GM18520 (cell line): ENCODE results near the gene ARHGAP5.

ENCODE experiments used
- ATAC-seq: cut with Tn5 transposase; IDR thresholded peaks from one replicate; pipeline ENCODE4 v1.9.1; 2021; ENCODE audit not compliant: unreplicated experiment

ARHGAP5 gene

GRCh38 chr14:32183151-32184058 lies 106.3 kb downstream of the ARHGAP5 start:
- no peak for ATAC-seq

DNA sequence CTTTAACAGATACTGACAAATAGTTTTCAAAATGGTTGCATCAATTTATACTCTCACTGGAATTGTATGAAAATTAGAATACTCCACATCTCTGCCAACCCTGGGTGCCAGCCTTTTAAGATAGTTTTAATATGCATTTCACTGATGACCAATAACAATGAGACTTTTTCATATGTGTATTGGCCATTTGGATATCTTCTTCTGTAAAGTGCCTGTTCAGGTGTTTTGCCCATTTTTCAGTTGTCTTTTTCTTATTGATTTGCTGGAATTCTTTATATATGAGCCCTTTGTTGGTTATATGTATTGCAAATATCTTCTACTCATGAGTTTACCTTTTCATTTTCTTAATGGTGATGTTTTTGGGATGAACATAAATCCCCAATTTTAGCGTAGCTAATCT lies 108.0 kb downstream of the ARHGAP5 start:
- ATAC-seq = no peak

DNA sequence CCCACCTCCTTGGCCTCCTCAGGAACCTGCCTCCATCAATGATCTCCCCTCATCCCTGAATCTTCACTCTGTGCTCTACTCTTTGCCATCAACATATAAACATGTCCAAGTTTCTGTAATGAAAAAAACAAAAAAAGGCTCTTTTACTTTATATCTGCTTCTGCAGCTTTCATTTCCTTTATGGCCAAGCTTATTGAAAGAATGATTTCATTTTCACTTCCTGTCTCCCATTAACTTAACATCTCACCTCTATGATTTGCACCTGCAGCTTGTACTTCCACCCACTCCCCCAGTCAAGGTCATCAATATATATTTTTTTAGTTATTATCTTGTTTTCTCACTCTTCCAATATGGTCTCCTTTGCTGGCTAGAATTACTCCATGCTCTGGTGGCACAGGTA lies 109.1 kb downstream of the ARHGAP5 start:
- ATAC-seq = peak; percentile 61

- ATAC-seq = no peak
These were observed 112.7 kb downstream of the ARHGAP5 start for GRCh38 chr14:32189811-32190210.

DNA sequence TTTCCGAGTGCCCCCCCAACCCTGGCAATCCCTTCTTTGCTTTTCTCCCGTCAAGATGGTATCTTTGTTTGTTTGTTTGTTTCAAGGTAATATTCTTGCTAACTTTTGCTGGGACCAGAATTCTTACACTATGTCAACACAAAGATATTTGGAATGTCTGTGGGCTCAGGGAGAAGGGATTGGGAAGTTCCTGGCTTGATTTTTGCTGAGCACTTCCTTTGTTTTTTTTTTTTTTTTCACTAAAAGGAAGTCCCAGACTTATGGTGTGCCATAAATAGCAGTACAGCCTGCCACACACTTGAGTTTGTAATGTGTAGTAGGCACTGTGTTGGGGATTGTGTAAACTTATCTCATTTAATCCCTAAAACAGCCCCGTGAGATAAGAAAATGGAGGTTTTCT lies 113.6 kb downstream of the ARHGAP5 start:
- no peak for ATAC-seq

GRCh38 chr14:32192712-32193373 lies 115.7 kb downstream of the ARHGAP5 start:
- ATAC-seq = no peak

- no peak for ATAC-seq
These were observed 116.4 kb downstream of the ARHGAP5 start for GRCh38 chr14:32193532-32193931.

GRCh38 chr14:32195636-32196035 lies 118.5 kb downstream of the ARHGAP5 start:
- no peak for ATAC-seq

GRCh38 chr14:32197919-32198318 lies 120.8 kb downstream of the ARHGAP5 start:
- peak; percentile 31 for ATAC-seq

DNA sequence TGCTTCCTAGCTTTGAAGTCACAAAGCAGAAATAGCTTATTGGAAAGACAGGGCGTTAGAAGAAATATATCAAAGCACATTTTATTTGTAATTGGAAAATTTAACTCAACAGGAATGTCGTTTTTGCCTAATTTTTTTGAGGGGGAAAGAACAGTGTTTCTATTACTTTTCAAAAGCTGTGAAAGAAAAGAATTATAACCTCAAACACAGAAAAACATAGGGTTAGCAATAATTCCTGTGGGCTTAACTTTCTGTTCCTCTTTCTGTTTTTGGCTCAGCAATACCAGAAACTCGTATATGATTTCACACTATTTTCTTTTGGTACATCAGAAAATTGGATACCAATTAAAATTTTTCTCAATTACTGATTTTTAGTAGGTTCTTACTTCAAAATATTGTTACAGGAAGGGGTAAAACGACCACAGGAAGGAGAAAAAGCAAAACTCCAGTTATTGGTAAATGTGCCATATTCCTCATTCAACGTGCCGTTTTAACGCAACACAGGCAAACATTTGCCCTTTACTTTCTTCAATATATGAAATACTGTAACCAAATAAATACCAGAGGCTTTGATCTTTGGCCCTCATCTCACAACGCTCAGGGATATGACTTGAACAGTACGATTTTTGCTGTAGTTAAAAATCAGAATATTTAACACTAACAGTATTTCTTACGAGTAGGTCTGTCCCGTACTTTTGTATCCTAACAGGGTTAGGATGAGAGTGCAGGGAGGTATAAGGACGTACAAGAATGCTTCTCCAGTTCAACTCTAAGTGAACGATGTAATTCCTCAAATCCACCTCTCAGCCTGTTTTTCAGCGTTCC lies 123.5 kb downstream of the ARHGAP5 start:
- ATAC-seq = no peak

DNA sequence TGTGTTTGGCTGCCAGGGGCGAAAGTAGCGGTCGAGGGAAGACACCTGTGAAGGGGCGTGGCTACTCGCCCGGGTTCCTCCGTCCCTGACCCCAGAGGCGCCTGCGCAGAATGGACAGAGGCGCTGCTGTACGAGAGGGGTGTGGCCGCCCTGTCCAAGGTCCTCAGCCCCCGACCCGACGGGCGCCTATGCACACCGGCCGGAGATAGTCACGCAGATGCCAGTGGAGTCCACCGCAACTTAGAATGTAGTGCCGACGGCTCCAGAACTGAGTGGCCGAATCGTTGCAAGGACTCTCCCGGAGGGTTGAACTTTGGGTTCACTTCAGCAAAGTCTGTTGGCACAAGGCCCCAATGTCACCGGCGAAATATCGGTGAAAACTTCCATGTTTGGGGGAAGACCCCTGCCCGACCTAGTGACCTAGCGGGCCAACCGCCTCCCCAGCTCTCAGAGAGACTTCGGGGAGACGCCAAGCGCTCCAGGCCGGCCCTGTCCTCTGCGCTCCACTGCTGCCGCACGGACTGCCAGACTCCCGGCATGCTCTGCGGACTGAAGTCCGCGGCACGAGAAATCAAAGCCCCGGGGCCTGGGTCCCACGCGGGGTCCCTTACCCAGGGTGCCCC lies 124.2 kb downstream of the ARHGAP5 start:
- ATAC-seq = peak; percentile 37

GRCh38 chr14:32201816-32202490 lies 124.8 kb downstream of the ARHGAP5 start, which contains the start of gene RNU6-7:
Gene RNU6-7 (plus strand): TSS chr14:32202045.
- no peak for ATAC-seq

DNA sequence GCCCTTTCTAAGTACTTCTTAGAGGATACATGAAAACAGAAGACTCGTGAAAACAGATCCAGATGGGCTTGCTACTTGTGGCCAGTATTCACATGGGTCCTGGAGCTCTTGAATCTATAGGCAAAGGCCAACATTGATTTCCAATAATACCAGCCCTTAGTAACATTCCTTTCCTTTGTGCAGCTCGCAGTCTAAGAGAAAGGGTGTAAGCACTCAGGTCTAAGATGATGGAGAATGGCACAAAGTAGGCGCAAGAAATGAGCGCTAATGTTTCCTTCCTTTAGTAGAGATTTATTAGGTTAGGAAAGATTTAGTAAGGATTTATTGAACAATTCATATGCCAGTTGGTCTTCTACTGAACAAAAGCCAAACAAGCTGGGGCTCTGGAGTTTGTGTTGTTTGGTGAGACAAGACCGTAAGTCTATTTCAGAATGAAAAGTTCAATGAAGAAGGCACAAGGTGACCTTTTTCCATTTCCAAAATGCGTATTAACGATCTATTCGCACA lies 125.4 kb downstream of the ARHGAP5 start:
- no peak for ATAC-seq

- ATAC-seq = peak; percentile 41
These were observed 126.1 kb downstream of the ARHGAP5 start, which contains the start of gene RNU6-8 for GRCh38 chr14:32202998-32203882. Gene RNU6-8 (minus strand): TSS chr14:32203269.

- no peak for ATAC-seq
These were observed 126.8 kb downstream of the ARHGAP5 start for GRCh38 chr14:32203928-32204357.

- no peak for ATAC-seq
These were observed 128.4 kb downstream of the ARHGAP5 start for GRCh38 chr14:32205554-32205953.

DNA sequence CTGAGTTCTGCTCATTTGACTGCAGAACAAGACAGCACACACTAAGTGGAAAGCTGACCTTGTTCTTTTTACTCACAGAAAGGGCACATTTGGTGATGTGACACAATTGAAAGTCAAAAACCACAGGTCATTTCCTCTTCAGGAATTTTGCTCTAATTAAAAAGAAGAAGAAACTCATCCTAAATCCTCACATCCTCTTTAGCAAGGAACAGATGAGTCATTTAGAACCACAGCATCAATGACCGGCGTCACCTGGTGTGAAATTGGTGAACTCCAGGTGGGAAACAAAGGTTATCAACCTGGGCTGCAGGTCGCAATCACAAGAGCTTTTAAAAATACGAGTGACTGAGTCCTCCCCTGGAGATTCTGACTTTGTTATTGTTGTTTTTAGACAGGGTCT lies 128.9 kb downstream of the ARHGAP5 start:
- no peak for ATAC-seq

DNA sequence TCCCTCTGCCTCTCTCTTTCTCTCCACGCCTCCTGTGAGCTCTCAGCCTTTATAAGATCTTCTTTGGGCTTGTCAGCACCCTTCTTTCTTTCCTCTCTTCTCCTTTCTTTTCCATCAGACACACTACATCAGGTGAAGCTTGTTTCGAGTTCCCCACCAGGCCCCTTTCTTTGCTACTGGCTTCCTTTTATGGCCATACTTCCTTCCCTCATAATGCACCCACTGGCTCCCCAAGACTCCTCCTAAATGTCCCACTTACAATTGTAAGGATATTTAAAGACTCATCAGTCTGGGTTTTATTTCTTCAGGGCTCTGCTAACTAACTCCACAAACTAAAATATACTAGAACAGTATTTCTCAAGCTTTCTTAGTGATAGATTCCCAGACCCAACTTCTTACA lies 129.4 kb downstream of the ARHGAP5 start:
- no peak for ATAC-seq

DNA sequence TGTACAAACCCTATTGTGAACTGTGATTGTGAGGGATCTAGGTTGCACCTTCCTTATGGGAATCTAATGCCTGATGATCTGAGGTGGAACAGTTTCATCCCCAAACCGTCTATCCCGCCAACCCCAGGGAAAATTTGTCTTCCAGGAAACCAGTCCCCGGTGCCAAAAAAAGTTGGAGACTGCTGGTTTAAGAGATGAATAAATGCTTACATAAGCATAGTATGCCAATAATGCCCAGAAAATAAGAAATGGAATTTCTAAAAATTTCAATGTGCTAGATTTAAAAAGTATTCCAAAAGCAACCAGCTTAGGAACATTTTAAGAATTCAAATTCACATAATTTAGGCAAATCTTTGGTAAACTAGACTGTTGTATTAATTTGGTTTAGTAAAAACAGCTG lies 131.4 kb downstream of the ARHGAP5 start:
- ATAC-seq = no peak
